HG03025 (cell line): Measurements from ENCODE around the gene ZNF521.
"Not testable (repeated sequence)": the region's sequence is repeated elsewhere in the genome, so short reads cannot be mapped to it uniquely, and the experiment has no call there.

Source experiments
- ATAC-seq: cut with Tn5 transposase; IDR thresholded peaks from one replicate; pipeline ENCODE4 v1.9.1; 2021; ENCODE audit warnings: mild to moderate bottlenecking, moderate library complexity; ENCODE audit not compliant: unreplicated experiment, low FRiP score

The ZNF521 gene

GRCh38 chr18:25295624-25296138 lies 56.3 kb downstream of the ZNF521 start:
- ATAC-seq: no peak

- ATAC-seq: no peak
Observed at GRCh38 chr18:25291150-25291549, 60.8 kb downstream of the ZNF521 start.

- no peak for ATAC-seq
Observed at GRCh38 chr18:25289001-25289631, 62.9 kb downstream of the ZNF521 start.

- ATAC-seq: no peak
Observed at GRCh38 chr18:25288340-25288938, 63.5 kb downstream of the ZNF521 start.

- no peak for ATAC-seq
Observed at GRCh38 chr18:25287106-25287505, 64.9 kb downstream of the ZNF521 start.

GRCh38 chr18:25284861-25285550 lies 67.0 kb downstream of the ZNF521 start:
- ATAC-seq: no peak

GRCh38 chr18:25284281-25284680 lies 67.7 kb downstream of the ZNF521 start:
- no peak for ATAC-seq

- no peak for ATAC-seq
Observed at GRCh38 chr18:25283781-25284180, 68.2 kb downstream of the ZNF521 start.

- ATAC-seq: no peak
Observed at GRCh38 chr18:25282896-25283703, 68.9 kb downstream of the ZNF521 start.

GRCh38 chr18:25282282-25282681 lies 69.7 kb downstream of the ZNF521 start:
- no peak for ATAC-seq

- ATAC-seq: no peak
Observed at GRCh38 chr18:25281556-25281955, 70.4 kb downstream of the ZNF521 start.

GRCh38 chr18:25279961-25280360 lies 72.0 kb downstream of the ZNF521 start:
- no peak for ATAC-seq

- no peak for ATAC-seq
Observed at GRCh38 chr18:25279556-25279955, 72.4 kb downstream of the ZNF521 start.

- no peak for ATAC-seq
Observed at GRCh38 chr18:25279133-25279532, 72.8 kb downstream of the ZNF521 start.

- no peak for ATAC-seq
Observed at GRCh38 chr18:25278394-25278793, 73.6 kb downstream of the ZNF521 start.

GRCh38 chr18:25275412-25276001 lies 76.5 kb downstream of the ZNF521 start:
- no peak for ATAC-seq

GRCh38 chr18:25274926-25275325 lies 77.0 kb downstream of the ZNF521 start:
- no peak for ATAC-seq

GRCh38 chr18:25266931-25267527 lies 84.9 kb downstream of the ZNF521 start:
- ATAC-seq: not testable (repeated sequence)

- ATAC-seq: no peak
Observed at GRCh38 chr18:25262920-25263319, 89.0 kb downstream of the ZNF521 start.

- no peak for ATAC-seq
Observed at GRCh38 chr18:25261768-25262167, 90.2 kb downstream of the ZNF521 start.
